ENCODE measurements around the gene EOLA1. TPM values are rescaled to one million over a fixed set of nuclear protein-coding genes. Genes with fewer than 3 reads are reported as not detected.

EOLA1 gene
- total RNA-seq, 1 donor from 2014 or later, result 20.7 TPM

- peak; percentile 65 for TF ChIP-seq CTCF (conservative IDR thresholded peaks at IDR 0.05)
- peaks cover 4% of the 10 kb centered on the region for H3K4me1 Mint-ChIP-seq (ENCODE audit: unreplicated experiment)
- no peaks in the 10 kb centered on the region for H3K27me3 Mint-ChIP-seq
- H3K36me3 Mint-ChIP-seq, result no peaks in the 10 kb centered on the region
- H3K9me3 Mint-ChIP-seq, result no peaks in the 10 kb centered on the region
- H3K4me3 Mint-ChIP-seq, result peak overlapping the region; percentile 64
- H3K27ac Mint-ChIP-seq, result peak overlapping the region; percentile 93
- no peak for DNase-seq (ENCODE audit: extremely low spot score, unreplicated experiment)
Observed at GRCh38 chrX:149510386-149510785, 30.4 kb upstream of the EOLA1 start.

- no peak for TF ChIP-seq CTCF (conservative IDR thresholded peaks at IDR 0.05)
- Mint-ChIP-seq H3K4me3 (peak overlapping the region; percentile 64), H3K9me3 (no peaks in the 10 kb centered on the region), H3K27ac (peak overlapping the region; percentile 93), H3K36me3 (peaks cover 2% of the 10 kb centered on the region), H3K27me3 (no peaks in the 10 kb centered on the region), H3K4me1 (ENCODE audit: unreplicated experiment) (peaks cover 4% of the 10 kb centered on the region)
- no peak for DNase-seq (ENCODE audit: extremely low spot score, unreplicated experiment)
Observed at GRCh38 chrX:149511081-149511480, 29.7 kb upstream of the EOLA1 start.

- Mint-ChIP-seq H3K9me3 (no peaks in the 10 kb centered on the region), H3K27me3 (no peaks in the 10 kb centered on the region), H3K4me3 (peak overlapping the region; percentile 58), H3K4me1 (ENCODE audit: unreplicated experiment) (peaks cover 4% of the 10 kb centered on the region), H3K27ac (peak overlapping the region; percentile 93), H3K36me3 (peaks cover 3% of the 10 kb centered on the region)
- DNase-seq (ENCODE audit: extremely low spot score, unreplicated experiment), result no peak
- TF ChIP-seq CTCF (conservative IDR thresholded peaks at IDR 0.05), result peak; percentile 72
Observed at GRCh38 chrX:149512225-149512885, 28.5 kb upstream of the EOLA1 start.

GRCh38 chrX:149513825-149514428 is 26.9 kb upstream of the EOLA1 start:
- no peak for DNase-seq (ENCODE audit: extremely low spot score, unreplicated experiment)
- Mint-ChIP-seq H3K9me3 (no peaks in the 10 kb centered on the region), H3K36me3 (peaks cover 3% of the 10 kb centered on the region), H3K27me3 (no peaks in the 10 kb centered on the region), H3K27ac (no peak overlapping the region), H3K4me1 (ENCODE audit: unreplicated experiment) (peaks cover 4% of the 10 kb centered on the region), H3K4me3 (no peak overlapping the region)
- TF ChIP-seq CTCF (conservative IDR thresholded peaks at IDR 0.05), result no peak

- TF ChIP-seq CTCF (conservative IDR thresholded peaks at IDR 0.05), result no peak
- H3K4me3 Mint-ChIP-seq, result no peak overlapping the region
- H3K36me3 Mint-ChIP-seq, result peaks cover 3% of the 10 kb centered on the region
- H3K4me1 Mint-ChIP-seq (ENCODE audit: unreplicated experiment), result no peaks in the 10 kb centered on the region
- no peaks in the 10 kb centered on the region for H3K27me3 Mint-ChIP-seq
- no peak overlapping the region for H3K27ac Mint-ChIP-seq
- H3K9me3 Mint-ChIP-seq, result no peaks in the 10 kb centered on the region
- DNase-seq (ENCODE audit: extremely low spot score, unreplicated experiment), result no peak
Observed at GRCh38 chrX:149515954-149516602, 24.7 kb upstream of the EOLA1 start.

All from type B pancreatic cell (in vitro differentiated cells).